K562 (cell line): ENCODE results near the gene CEP20. TPM values are rescaled to one million over a fixed set of nuclear protein-coding genes. Genes with fewer than 3 reads are reported as not detected.
"Not testable (repeated sequence)": the region's sequence is repeated elsewhere in the genome, so short reads cannot be mapped to it uniquely, and the experiment has no call there.

Experiments used
- ATAC-seq: fragments of 200-7000 bp; cut with Tn5 transposase; 3 replicates; pipeline ENCODE4 v1.9.1; 2020; ENCODE audit warnings: moderate library complexity
- BruUV-seq: library from RNA; stranded (reverse); fragments of 400-500 nt; replicated peaks from 2 replicates; lab custom pipeline; 2021; lab: Mats Ljungman, UMichigan
- CTCF ChIA-PET: fragments of 300-600 bp; formaldehyde crosslinking; extraction: SDS; loops from one replicate; lab custom pipeline; 2021; ENCODE audit warnings: low intra/inter-chr PET ratio; lab: Yijun Ruan, JAX
- POLR2A ChIA-PET: fragments of 300-600, 350-650 bp; sonication (Branson Sonifier 250); formaldehyde crosslinking; extraction: SDS; loops from one replicate; lab custom pipeline; 2021; ENCODE audit warnings: antibody characterized with exemption, inconsistent platforms; lab: Yijun Ruan, JAX
- DNase-seq, 4 experiments: peaks; one replicate each; pipeline versions ENCODE4 v3.0.0 to v3.0.0-alpha.2; 2011 to 2018; ENCODE audit warnings: low spot score in 3 of 4, mixed read lengths in 3 of 4; ENCODE audit errors: extremely low read depth in 1 of 4
- FAIRE-seq: peaks from 2 replicates; lab custom pipeline; 2011; peaks lifted over from hg19 to GRCh38; lab: Jason Lieb, UNC
- H2AFZ ChIP-seq: 2 replicates; pipeline ENCODE4 v1.6.0; 2011; ENCODE audit warnings: low read depth, low read length, control low read depth, inconsistent platforms
- H3K27ac ChIP-seq: fragments of 200-600 bp; 3 replicates; pipeline ENCODE4 v1.8.0; 2011; ENCODE audit warnings: low read depth, mild to moderate bottlenecking, control low read depth, inconsistent platforms, low read length, moderate library complexity, mixed read lengths; ENCODE audit errors: extremely low read depth
- H3K27me3 ChIP-seq, 2 experiments: fragments of 300-600 bp in 1 of 2; 2 replicates in 1 of 2; 3 replicates in 1 of 2; pipeline versions ENCODE4 v1.6.0 to v1.8.0; 2011; ENCODE audit warnings: inconsistent platforms in 2 of 2, low read length in 2 of 2, mild to moderate bottlenecking in 1 of 2, mixed read lengths in 1 of 2, moderate library complexity in 1 of 2; ENCODE audit not compliant: control insufficient read depth in 2 of 2, insufficient read depth in 2 of 2
- H3K36me3 ChIP-seq: fragments of 300-600 bp; 3 replicates; pipeline ENCODE4 v1.8.0; 2011; ENCODE audit warnings: mild to moderate bottlenecking, low read length, inconsistent platforms; ENCODE audit not compliant: control insufficient read depth, insufficient read depth
- H3K4me1 ChIP-seq, 2 experiments: fragments of 200-600 bp in 1 of 2; replicated peaks in 1 of 2; 2 replicates in 1 of 2; 3 replicates in 1 of 2; pipeline versions ENCODE4 v1.5.1 to v1.8.0; 2011; ENCODE audit warnings: inconsistent platforms in 2 of 2, low read length in 2 of 2, mild to moderate bottlenecking in 1 of 2, mixed read lengths in 1 of 2, moderate library complexity in 1 of 2; ENCODE audit not compliant: control insufficient read depth in 2 of 2, insufficient read depth in 2 of 2
- H3K4me2 ChIP-seq: 2 replicates; pipeline ENCODE4 v1.6.1; 2011; ENCODE audit warnings: low read length, control low read depth, inconsistent platforms, mixed read lengths; ENCODE audit not compliant: insufficient read depth
- H3K4me3 ChIP-seq: fragments of 200-600 bp; sonication (generic), shearing (Covaris generic); 2 replicates; pipeline ENCODE4 v1.5.1; 2016; ENCODE audit warnings: control low read depth, inconsistent platforms
- H3K79me2 ChIP-seq: fragments of 200-600 bp; 3 replicates; pipeline ENCODE4 v1.8.0; 2011; ENCODE audit warnings: low read length, inconsistent platforms; ENCODE audit not compliant: control insufficient read depth, insufficient read depth
- H3K9ac ChIP-seq, 2 experiments: 2 replicates each; pipeline versions ENCODE4 v1.6.0 to v1.6.1; 2011; ENCODE audit warnings: low read depth in 2 of 2, low read length in 2 of 2, control low read depth in 1 of 2, inconsistent platforms in 1 of 2, mild to moderate bottlenecking in 1 of 2, mixed read lengths in 1 of 2; ENCODE audit not compliant: insufficient read depth in 1 of 2
- H3K9me1 ChIP-seq: one replicate; pipeline ENCODE4 v1.6.0; 2011; ENCODE audit warnings: inconsistent platforms, mild to moderate bottlenecking, low read length, moderate library complexity; ENCODE audit not compliant: control insufficient read depth, insufficient read depth
- H3K9me3 ChIP-seq: replicated peaks from 2 replicates; pipeline ENCODE4 v1.5.1; 2011; ENCODE audit warnings: low read depth, low read length, inconsistent platforms; ENCODE audit not compliant: control insufficient read depth, insufficient read depth
- H4K20me1 ChIP-seq: replicated peaks from 2 replicates; pipeline ENCODE4 v1.6.1; 2011; ENCODE audit warnings: low read length, inconsistent platforms, mixed read lengths; ENCODE audit not compliant: control insufficient read depth, insufficient read depth
- CTBP1 ChIP-seq: fragments of 450-650 bp; IDR thresholded peaks from 2 replicates; pipeline ENCODE4 v1.6.1; 2016; ENCODE audit warnings: borderline replicate concordance
- KAT8 ChIP-seq: fragments of 450-650 bp; IDR thresholded peaks from 2 replicates; pipeline ENCODE4 v1.6.1; 2016; ENCODE audit warnings: low read depth, mild to moderate bottlenecking
- TCF7 ChIP-seq: sonication (generic); IDR thresholded peaks from 2 replicates; pipeline ENCODE4 v1.6.1; 2016; ENCODE audit warnings: antibody characterized with exemption, borderline replicate concordance
- ZNF316 ChIP-seq: fragments of 450-650 bp; IDR thresholded peaks from 2 replicates; pipeline ENCODE4 v1.6.1; 2016
- ZSCAN32 ChIP-seq: fragments of 450-650 bp; formaldehyde crosslinking; IDR thresholded peaks from 2 replicates; pipeline ENCODE4 v1.4.0; 2020; ENCODE audit warnings: mild to moderate bottlenecking, moderate library complexity
- WGBS: fragments of 100-300 bp; shearing (Covaris generic); methylation state at CpG from one replicate; pipeline ENCODE4 v1.1.6; 2016; ENCODE audit warnings: low coverage, mixed read lengths; ENCODE audit not compliant: insufficient coverage; ENCODE audit errors: missing lambda C conversion rate; 5-methylcytosine and 5-hydroxymethylcytosine counted together
- in situ Hi-C: fragments of 300-500 bp; cut with MboI; formaldehyde crosslinking; loops from 4 replicates; pipeline ENCODE4 v1.15.0; 2018; ENCODE audit warnings: inconsistent platforms, mixed read lengths
- intact Hi-C: fragments of 100-400 bp; cut with micrococcal nuclease; formaldehyde crosslinking; loops from 2 replicates; pipeline ENCODE4 v1.14.2; 2022
- polyA plus RNA-seq, 8 experiments: library from polyadenylated mRNA; depleted of rRNA in 4 of 8; stranded (reverse) in 5 of 8; unstranded in 3 of 8; fragments of >200 nt; fragmentation: Nextera tagmentation in 2 of 8; fragmentation: Illumina TruSeq in 1 of 8; extraction: Ambion mirVana in 2 of 8; extraction: Trizol in 1 of 8; gene quantifications; 2 replicates each; pipeline versions ENCODE4 v1.2.1 to v1.2.3, GENCODE V29; 2011 to 2014; ENCODE audit warnings: inconsistent platforms in 1 of 8, missing spikeins in 1 of 8
- total RNA-seq, 7 experiments: library from RNA; depleted of rRNA in 6 of 7; stranded (reverse); fragments of >200 nt in 6 of 7; fragmentation: Illumina TruSeq in 2 of 7; extraction: Trizol in 2 of 7; gene quantifications; 2 replicates each; pipeline versions ENCODE4 v1.2.1 to v1.2.3, GENCODE V29; 2011 to 2021; ENCODE audit warnings: low replicate concordance in 1 of 7

The CEP20 gene
- total and polyA plus RNA-seq, 9 of the 15 experiments (the other 6 are each of a cell fraction or from before 2014, with no cell fraction given): 41.3 to 150 (median 104) TPM

- in situ Hi-C loops: no loop called here
- Histone ChIP-seq H3K9me3 (no peaks in the 10 kb centered on the region), H3K9ac (no peak overlapping the region), H3K4me2 (no peak overlapping the region), H3K27ac (no peak overlapping the region), H3K9me1 (no peaks in the 10 kb centered on the region), H3K4me3 (no peak overlapping the region), H3K36me3 (no peaks in the 10 kb centered on the region), H3K27me3 (peaks cover 15 to 59% of the 10 kb centered on the region in 2 experiments; a peak in 4 of 5 replicates), H2AFZ (no peak overlapping the region), H4K20me1 (no peaks in the 10 kb centered on the region), H3K79me2 (no peaks in the 10 kb centered on the region), H3K4me1 (no peaks in the 10 kb centered on the region)
- TF ChIP-seq ZSCAN32 (CRISPR knock-in tag) (no peak), CTBP1 (no peak), KAT8 (no peak), ZNF316 (peak; percentile 28; the same call in 1 of the 2 replicates), TCF7 (no peak)
- DNase-seq (no peak), FAIRE-seq (no peak), ATAC-seq (no peak)
- no TSS peak for BruUV-seq
- intact Hi-C loops: no loop called here
- 13% methylated on average over 9 of the region's 10 CpGs for WGBS
- ChIA-PET CTCF (no interaction called here), POLR2A (interaction anchor here (0.8 kb wide), 1 partner anchor 8 kb away, joined by 5 read pairs; no protein-coding TSS in a partner anchor)
These were observed 44.6 kb downstream of the CEP20 start for GRCh38 chr16:15843635-15844279.

DNA sequence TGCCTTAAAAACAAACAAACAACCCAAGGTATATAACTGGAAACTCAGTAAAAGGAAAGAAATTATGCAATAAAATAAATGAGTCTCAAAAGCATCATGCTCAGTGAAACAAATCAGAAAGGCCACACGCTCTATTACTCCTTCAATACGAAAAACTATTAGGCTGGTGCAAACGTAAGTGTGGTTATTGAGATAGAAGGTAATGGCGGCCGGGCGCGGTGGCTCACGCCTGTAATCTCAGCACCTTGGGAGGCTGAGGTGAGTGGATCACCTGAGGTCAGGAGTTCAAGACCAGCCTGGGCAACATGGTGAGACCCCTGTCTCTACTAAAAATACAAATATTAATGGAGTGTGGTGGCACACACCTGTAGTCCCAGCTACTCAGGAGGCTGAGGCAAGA, 49.2 kb downstream of the CEP20 start:
- CTCF ChIA-PET, H4K20me1 ChIP-seq, H3K36me3 ChIP-seq, H2AFZ ChIP-seq, H3K27ac ChIP-seq, H3K4me2 ChIP-seq, H3K79me2 ChIP-seq, H3K4me3 ChIP-seq, H3K9ac ChIP-seq, ATAC-seq, H3K4me1 ChIP-seq, BruUV-seq, DNase-seq, intact Hi-C loops, FAIRE-seq, in situ Hi-C loops, H3K9me3 ChIP-seq, H3K9me1 ChIP-seq: not testable (repeated sequence)
- POLR2A ChIA-PET: interaction anchor here (0.6 kb wide), 1 partner anchor 57 kb away, joined by 3 read pairs; no protein-coding TSS in a partner anchor
- peaks cover 12 to 33% of the 10 kb centered on the region in 2 experiments; a peak in 4 of 5 replicates for H3K27me3 ChIP-seq
- WGBS: 30% methylated on average over 8 of the region's 8 CpGs
